ENCODE data around the gene MROH2A.

The MROH2A gene

GRCh38 chr2:233800208-233800607 lies 22.1 kb downstream of the MROH2A start:
- DNase-seq, result no peak

- DNase-seq, result no peak
These were observed 23.4 kb downstream of the MROH2A start for GRCh38 chr2:233801357-233802131.

- DNase-seq, result no peak
These were observed 24.1 kb downstream of the MROH2A start for GRCh38 chr2:233802132-233802815.

GRCh38 chr2:233803292-233803911 lies 25.3 kb downstream of the MROH2A start:
- DNase-seq, result no peak

GRCh38 chr2:233803994-233804393 lies 25.9 kb downstream of the MROH2A start:
- DNase-seq, result no peak

- no peak for DNase-seq
These were observed 29.2 kb downstream of the MROH2A start for GRCh38 chr2:233807215-233807865.

DNA sequence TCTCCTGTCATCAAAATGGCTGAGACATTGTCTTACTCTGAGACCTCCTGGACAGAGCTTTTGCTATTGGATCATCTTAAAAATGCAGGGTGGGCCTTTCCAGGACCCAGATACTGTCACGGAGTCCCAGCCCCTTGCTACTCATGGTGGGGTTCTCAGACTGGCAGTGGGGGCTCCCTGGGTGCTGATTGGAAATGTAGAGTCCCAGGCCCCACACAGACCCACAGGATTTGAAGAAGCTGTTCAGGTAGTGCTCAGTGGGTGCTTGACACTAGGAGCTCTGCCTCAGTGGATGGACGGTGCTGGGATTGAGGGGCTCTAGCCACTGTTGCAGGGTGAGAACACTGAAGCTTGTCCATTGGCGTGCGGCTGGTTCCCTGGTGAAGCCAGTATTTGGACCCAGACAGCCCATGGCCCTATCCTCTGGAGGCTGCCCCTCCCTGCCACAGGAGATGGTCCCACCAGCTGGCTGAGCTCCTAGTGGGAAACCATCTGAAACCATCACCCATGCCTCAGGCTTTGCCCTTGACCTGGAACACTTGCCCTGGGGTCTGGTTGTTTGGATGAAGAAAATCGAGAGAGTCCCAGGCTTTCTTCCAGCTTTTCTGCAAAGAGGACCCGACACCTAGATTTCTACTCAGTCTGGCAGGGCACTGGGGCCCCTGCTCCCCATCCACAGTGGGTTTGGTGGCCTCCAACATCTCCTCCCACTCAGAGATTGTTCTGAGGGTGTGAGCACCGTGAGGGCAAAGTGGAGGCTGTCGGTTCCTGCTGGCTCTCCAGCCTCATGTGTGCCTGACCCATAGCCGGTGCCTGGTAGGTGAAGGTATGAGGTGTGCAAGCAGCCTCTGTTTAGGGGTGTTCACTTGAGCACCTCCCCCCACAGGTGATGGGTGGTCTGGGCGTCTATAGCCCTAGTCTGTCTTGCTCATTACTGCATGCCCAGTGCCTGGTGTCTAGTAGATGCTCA lies 30.1 kb downstream of the MROH2A start:
- DNase-seq, result no peak

- DNase-seq, result no peak
These were observed 32.3 kb downstream of the MROH2A start for GRCh38 chr2:233810385-233810784.

DNA sequence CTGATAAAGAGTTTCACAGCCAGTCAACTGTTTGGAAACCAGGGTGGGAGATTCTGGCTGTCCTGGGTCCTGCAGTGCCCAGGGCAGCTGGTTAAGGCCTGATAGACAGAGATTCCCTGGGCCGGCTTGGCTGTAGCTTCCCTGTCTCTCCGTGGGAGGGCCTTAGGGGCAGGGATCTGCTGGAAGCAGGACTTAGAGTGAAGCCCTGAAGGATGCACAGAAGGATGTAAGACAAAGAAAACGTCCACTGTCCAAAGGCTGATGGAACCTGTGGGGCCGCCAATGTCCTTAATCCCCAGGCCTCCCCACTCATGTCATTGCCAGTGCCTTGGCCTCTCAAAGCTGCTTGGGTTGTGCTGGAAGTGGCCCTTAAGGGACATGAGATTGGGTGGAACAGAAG lies 33.0 kb downstream of the MROH2A start:
- no peak for DNase-seq

GRCh38 chr2:233811732-233812131 lies 33.6 kb downstream of the MROH2A start:
- DNase-seq, result no peak

GRCh38 chr2:233813236-233814055 lies 35.3 kb downstream of the MROH2A start:
- no peak for DNase-seq

GRCh38 chr2:233814056-233814835 lies 36.1 kb downstream of the MROH2A start:
- no peak for DNase-seq

DNA sequence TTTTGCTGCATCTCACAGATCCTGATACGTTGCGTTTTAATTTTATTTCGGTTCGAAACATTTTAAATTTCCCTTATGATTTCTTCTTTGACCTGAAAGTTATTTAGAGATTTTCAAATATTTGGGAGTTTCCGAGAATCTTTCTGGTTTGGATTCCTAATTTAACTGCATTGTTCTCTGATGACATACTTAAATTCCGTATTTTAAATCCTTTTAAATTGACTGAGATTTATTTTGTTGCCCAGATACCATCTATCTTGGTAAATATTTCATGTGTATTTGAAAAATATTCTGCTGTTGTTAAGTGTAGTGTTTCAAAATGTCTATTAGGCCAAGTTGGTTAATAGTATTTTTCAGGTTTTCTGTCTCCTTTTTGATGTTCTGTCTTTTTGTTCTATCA lies 37.7 kb downstream of the MROH2A start:
- DNase-seq, result no peak

DNA sequence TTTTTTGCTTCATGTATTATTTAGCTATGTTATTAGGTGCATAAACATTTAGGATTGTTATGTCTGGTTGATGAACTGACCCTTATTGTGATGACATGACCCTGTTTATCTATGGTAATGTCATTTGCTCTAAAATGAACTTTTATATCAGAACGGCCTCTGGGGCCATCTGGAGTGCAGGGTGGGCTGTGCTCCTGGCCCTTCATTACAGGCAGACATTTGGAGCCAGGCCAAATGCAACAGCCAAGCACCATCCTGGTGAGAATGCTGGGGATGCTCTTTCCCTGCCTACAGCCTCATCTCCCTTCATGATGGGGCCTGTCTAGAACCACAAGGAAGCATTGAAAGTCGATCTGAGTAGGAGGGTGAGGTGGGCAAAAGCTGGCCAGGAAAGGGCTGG lies 38.2 kb downstream of the MROH2A start:
- no peak for DNase-seq

DNA sequence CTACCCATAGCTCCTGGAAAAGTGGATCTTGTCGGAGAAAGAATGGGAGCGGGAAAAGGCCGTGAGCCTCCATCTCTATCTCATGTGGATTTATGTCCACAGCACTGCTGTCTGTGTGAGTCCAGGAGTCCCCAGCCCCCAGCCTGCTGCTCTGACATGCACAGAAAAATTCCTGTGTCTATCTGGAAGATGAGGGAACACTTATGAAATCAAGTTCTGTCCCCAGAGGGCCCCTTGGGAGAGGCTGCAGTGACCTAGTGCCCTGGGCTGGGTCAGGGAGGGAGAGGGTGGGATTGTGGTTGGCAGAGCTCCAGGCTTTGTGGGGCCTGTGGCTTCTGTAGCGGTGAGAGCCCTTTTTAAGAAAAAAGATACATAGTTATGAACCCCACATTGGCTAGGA lies 38.6 kb downstream of the MROH2A start:
- no peak for DNase-seq

- DNase-seq, result no peak
These were observed 39.3 kb downstream of the MROH2A start for GRCh38 chr2:233817361-233817911.

DNA sequence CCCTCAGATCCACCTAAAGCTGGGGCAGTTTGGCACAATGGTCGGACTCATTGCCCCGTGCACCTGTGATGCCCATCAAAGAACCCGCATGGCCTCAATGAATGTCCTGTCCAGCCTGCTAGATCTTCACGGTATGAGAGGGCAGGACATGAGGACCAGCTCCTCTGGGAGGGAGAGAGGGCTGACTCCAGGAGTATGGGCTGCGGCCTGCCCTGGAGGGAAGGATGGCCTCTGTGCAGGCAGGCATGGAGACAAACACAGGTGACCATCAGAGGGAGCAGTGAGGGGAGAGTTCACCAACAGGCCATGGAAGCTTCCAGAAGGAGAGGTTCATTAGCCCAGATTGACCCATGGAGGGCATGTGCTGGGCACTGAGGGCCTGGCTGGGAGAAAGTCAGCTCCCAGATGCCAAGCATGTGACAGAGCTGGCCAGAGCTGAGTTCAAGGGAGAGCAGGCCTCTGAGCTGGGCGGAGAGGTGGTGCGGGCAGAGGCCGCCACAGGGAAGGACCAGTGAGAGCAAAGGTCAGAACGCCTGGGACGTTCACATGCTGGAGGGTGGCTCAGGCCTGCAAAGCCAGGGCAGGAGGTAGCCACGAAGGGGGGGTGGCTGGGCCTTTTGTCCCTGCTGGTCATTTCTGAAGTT lies 40.0 kb downstream of the MROH2A start:
- no peak for DNase-seq

- DNase-seq, result no peak
These were observed 40.8 kb downstream of the MROH2A start for GRCh38 chr2:233818639-233819621.
